Spleen (tissue), 11 donors: ENCODE measurements around the gene ATP1A1. TPM values are rescaled to one million over a fixed set of nuclear protein-coding genes. Genes with fewer than 3 reads are reported as not detected.

ENCODE experiments used
- DNase-seq: peaks from one replicate; pipeline ENCODE4 v3.0.0-alpha.2; 2020
- H3K27ac ChIP-seq, 8 donors: fragments of 200-600 bp; sonication (generic) in 7 of 8; 1 replicate in 4 of 8; 2 replicates in 4 of 8; pipeline versions ENCODE4 v1.5.0 to v1.8.0; 2016 to 2021; ENCODE audit warnings: inconsistent platforms in 4 of 8, mild to moderate bottlenecking in 4 of 8, moderate library complexity in 1 of 8
- H3K27me3 ChIP-seq, 7 donors: fragments of 200-600 bp; sonication (generic) in 6 of 7; replicated peaks in 1 of 7; 1 replicate in 4 of 7; 2 replicates in 3 of 7; pipeline versions ENCODE4 v1.5.0 to v1.8.0; 2016 to 2021; ENCODE audit warnings: inconsistent platforms in 3 of 7, mild to moderate bottlenecking in 1 of 7
- H3K36me3 ChIP-seq, 6 donors: fragments of 200-600 bp; sonication (generic) in 5 of 6; 1 replicate in 4 of 6; 2 replicates in 2 of 6; pipeline versions ENCODE4 v1.5.0 to v1.8.0; 2016 to 2021; ENCODE audit warnings: inconsistent platforms in 2 of 6
- H3K4me1 ChIP-seq, 6 donors: fragments of 200-600 bp; sonication (generic) in 5 of 6; 1 replicate in 3 of 6; 2 replicates in 3 of 6; pipeline versions ENCODE4 v1.5.0 to v1.8.0; 2016 to 2021; ENCODE audit warnings: inconsistent platforms in 3 of 6
- H3K4me3 ChIP-seq, 8 donors: fragments of 200-600 bp; sonication (generic) in 7 of 8; 1 replicate in 4 of 8; 2 replicates in 4 of 8; pipeline versions ENCODE4 v1.5.0 to v1.8.0; 2016 to 2021; ENCODE audit warnings: inconsistent platforms in 4 of 8, mild to moderate bottlenecking in 4 of 8, moderate library complexity in 2 of 8
- H3K9me3 ChIP-seq, 8 donors: fragments of 200-600 bp; sonication (generic) in 7 of 8; 1 replicate in 4 of 8; 2 replicates in 4 of 8; pipeline versions ENCODE4 v1.5.0 to v1.8.0; 2016 to 2021; ENCODE audit warnings: inconsistent platforms in 4 of 8
- CTCF ChIP-seq, 11 experiments: fragments of 200-600 bp in 7 of 11; fragments of 450-650 bp in 4 of 11; sonication (generic) in 4 of 11; IDR thresholded peaks in 8 of 11; conservative IDR thresholded peaks in 3 of 11; 1 replicate in 7 of 11; 2 replicates in 4 of 11; pipeline versions ENCODE4 v1.4.0 to v1.8.0; 2016 to 2021; ENCODE audit warnings: antibody characterized with exemption in 11 of 11, inconsistent platforms in 4 of 11, mild to moderate bottlenecking in 1 of 11
- POLR2A ChIP-seq, 3 donors: fragments of 450-650 bp; IDR thresholded peaks; one replicate each; pipeline ENCODE4 v1.5.1; 2017; ENCODE audit warnings: antibody characterized with exemption in 3 of 3, mild to moderate bottlenecking in 1 of 3
- POLR2AphosphoS5 ChIP-seq, 3 donors: sonication (generic); formaldehyde crosslinking; IDR thresholded peaks; one replicate each; pipeline ENCODE4 v1.5.1; 2017; ENCODE audit warnings: antibody characterized with exemption in 3 of 3
- WGBS, 5 donors: extraction: QIAGEN DNeasy Blood & Tissue Kit in 3 of 5; methylation state at CpG; one replicate each; pipeline versions ENCODE4 v1.1.5 to v1.1.7; 2013 to 2018; 5-methylcytosine and 5-hydroxymethylcytosine counted together
- intact Hi-C: fragments of 100-400 bp; cut with DNase I; formaldehyde crosslinking; loops from one replicate; pipeline ENCODE4 v1.15.0; 2023; ENCODE audit warnings: low total_unique reads
- polyA plus RNA-seq, 3 donors: library from polyadenylated mRNA; stranded (reverse); fragments of 200-250 nt; gene quantifications; one replicate each; pipeline ENCODE4 v1.2.1, GENCODE V29; 2013
- total RNA-seq, 7 donors: library from RNA; depleted of rRNA in 3 of 7; stranded (reverse); fragments of >200 nt in 3 of 7; fragmentation: NEBNext Ultra II Directional in 4 of 7; extraction: Animal tissue kit (Norgen Biotek cat#: 25700) in 4 of 7; gene quantifications; one replicate each; pipeline versions ENCODE4 v1.1.0 to v1.2.1, GENCODE V29; 2016 to 2021
- donor health status: healthy with polysubstance abuse.
- donor health status: DM: no; HTN: no; CAD: no; lungs with moderate emphysema.
- donor health status: DM: no; HTN: no; CAD: no.
- donor health status: Bipolar disorder and iron deficiency.
- donor health status: healthy.
- donor health status: DM: no; HTN: no; CAD: no.
- donor health status: DM: yes; HTN: yes; CAD: no.

The ATP1A1 gene
- total and polyA plus RNA-seq, 10 donors = 34.5 to 209 (median 130) TPM

GRCh38 chr1:116418091-116418830 is 45.2 kb downstream of the ATP1A1 start:
- intact Hi-C loops = no loop called here
- Histone ChIP-seq H3K27ac (peak overlapping the region; percentile 51 to 85 (median 82)), H3K4me3 (peak overlapping the region; percentile 63 to 86 (median 72)), H3K4me1 (peaks cover 14 to 39% (median 27%) of the 10 kb centered on the region in 6 donors), H3K36me3 (no peaks in the 10 kb centered on the region), H3K9me3 (no peaks in the 10 kb centered on the region), H3K27me3 (no peaks in the 10 kb centered on the region)
- peak; percentile 97 for DNase-seq
- TF ChIP-seq POLR2A (IDR thresholded peaks at IDR 0.05) (no peak), POLR2AphosphoS5 (IDR thresholded peaks at IDR 0.05) (peak; percentile 92 to 94 (median 93)), CTCF (IDR thresholded peaks at IDR 0.05 in 8 of 11, conservative IDR thresholded peaks at IDR 0.05 in 3 of 11) (peak in 1 of 11 experiments; percentile 15)
- 1 to 3% (median 2%) methylated on average over 21 to 48 of the region's 48 CpGs for WGBS, 5 donors

GRCh38 chr1:116420417-116421200 is 47.6 kb downstream of the ATP1A1 start:
- Histone ChIP-seq H3K36me3 (no peaks in the 10 kb centered on the region), H3K4me1 (peaks cover 14 to 38% (median 27%) of the 10 kb centered on the region in 6 donors), H3K9me3 (no peaks in the 10 kb centered on the region), H3K27ac (no peak overlapping the region), H3K4me3 (no peak overlapping the region), H3K27me3 (no peaks in the 10 kb centered on the region)
- intact Hi-C loops = no loop called here
- WGBS, 5 donors = 66 to 84% (median 71%) methylated on average over 2 of the region's 2 CpGs
- no peak for DNase-seq
- TF ChIP-seq POLR2AphosphoS5 (IDR thresholded peaks at IDR 0.05) (no peak), CTCF (IDR thresholded peaks at IDR 0.05 in 8 of 11, conservative IDR thresholded peaks at IDR 0.05 in 3 of 11) (no peak), POLR2A (IDR thresholded peaks at IDR 0.05) (no peak)

GRCh38 chr1:116424438-116424837 is 51.4 kb downstream of the ATP1A1 start:
- TF ChIP-seq POLR2AphosphoS5 (IDR thresholded peaks at IDR 0.05) (no peak), CTCF (IDR thresholded peaks at IDR 0.05 in 8 of 11, conservative IDR thresholded peaks at IDR 0.05 in 3 of 11) (no peak), POLR2A (IDR thresholded peaks at IDR 0.05) (no peak)
- 81 to 87% (median 84%) methylated on average over 5 of the region's 5 CpGs for WGBS, 5 donors
- no peak overlapping the region for H3K4me3 ChIP-seq
- peaks cover 0 to under 1% (median 0%) of the 10 kb centered on the region in 6 donors for H3K4me1 ChIP-seq
- intact Hi-C loops = no loop called here
- DNase-seq = no peak
- H3K9me3 ChIP-seq = no peaks in the 10 kb centered on the region
- no peaks in the 10 kb centered on the region for H3K27me3 ChIP-seq
- no peaks in the 10 kb centered on the region for H3K36me3 ChIP-seq
- H3K27ac ChIP-seq = no peak overlapping the region

- no peak for DNase-seq
- no peaks in the 10 kb centered on the region for H3K9me3 ChIP-seq
- WGBS, 5 donors = 67 to 76% (median 73%) methylated on average over 1 of the region's 1 CpG
- H3K27me3 ChIP-seq = no peaks in the 10 kb centered on the region
- intact Hi-C loops = no loop called here
- H3K36me3 ChIP-seq = no peaks in the 10 kb centered on the region
- H3K27ac ChIP-seq = no peak overlapping the region
- H3K4me1 ChIP-seq = no peaks in the 10 kb centered on the region
- H3K4me3 ChIP-seq = no peak overlapping the region
- no peak for TF ChIP-seq POLR2A (IDR thresholded peaks at IDR 0.05)
- no peak for TF ChIP-seq POLR2AphosphoS5 (IDR thresholded peaks at IDR 0.05)
- no peak for TF ChIP-seq CTCF (IDR thresholded peaks at IDR 0.05 in 8 of 11, conservative IDR thresholded peaks at IDR 0.05 in 3 of 11)
Observed at GRCh38 chr1:116424863-116425262, 51.8 kb downstream of the ATP1A1 start.
